ENCODE measurements around the gene GVQW3. TPM values are rescaled to one million over a fixed set of nuclear protein-coding genes. Genes with fewer than 3 reads are reported as not detected.

Gene GVQW3
- total RNA-seq, 1 experiment from 2014 or later = 7.7 TPM

- no peak for DNase-seq (ENCODE audit: low spot score)
- Mint-ChIP-seq H3K4me1 (peaks cover 67% of the 10 kb centered on the region), H3K27ac (peak overlapping the region; percentile 78; the same call in 1 of the 2 replicates), H3K36me3 (peaks cover 27% of the 10 kb centered on the region), H3K27me3 (ENCODE audit: low read depth) (no peaks in the 10 kb centered on the region), H3K4me3 (peak overlapping the region; percentile 36; the same call in 1 of the 2 replicates), H3K9me3 (no peaks in the 10 kb centered on the region)
- no peak for TF ChIP-seq ZNF317 (CRISPR knock-in tag; IDR thresholded peaks at IDR 0.05; ENCODE audit: borderline replicate concordance, low read depth)
- no peak for TF ChIP-seq RELA (CRISPR knock-in tag; IDR thresholded peaks at IDR 0.05; ENCODE audit: borderline replicate concordance)
- no peak for TF ChIP-seq FOXP4 (CRISPR knock-in tag; IDR thresholded peaks at IDR 0.05)
- no peak for TF ChIP-seq GRHL2 (CRISPR knock-in tag; IDR thresholded peaks at IDR 0.05; ENCODE audit: insufficient replicate concordance, severe bottlenecking)
- TF ChIP-seq RORB (CRISPR knock-in tag; IDR thresholded peaks at IDR 0.05) = no peak
- no peak for TF ChIP-seq SOX15 (CRISPR knock-in tag; IDR thresholded peaks at IDR 0.05)
- no peak for TF ChIP-seq GTF2I (CRISPR knock-in tag; conservative IDR thresholded peaks at IDR 0.05)
- TF ChIP-seq ZNF425 (CRISPR knock-in tag; conservative IDR thresholded peaks at IDR 0.05) = no peak
- no peak for TF ChIP-seq ZNF423 (CRISPR knock-in tag; IDR thresholded peaks at IDR 0.05)
- no peak for TF ChIP-seq ZBTB43 (CRISPR knock-in tag; IDR thresholded peaks at IDR 0.05)
- no peak for TF ChIP-seq CTCF (IDR thresholded peaks at IDR 0.05)
- no peak for TF ChIP-seq ZNF671 (CRISPR knock-in tag; IDR thresholded peaks at IDR 0.05)
- no peak for TF ChIP-seq NFYB (CRISPR knock-in tag; conservative IDR thresholded peaks at IDR 0.05; ENCODE audit: low read depth)
- no peak for TF ChIP-seq SP1 (CRISPR knock-in tag; conservative IDR thresholded peaks at IDR 0.05)
- TF ChIP-seq SMAD4 (CRISPR knock-in tag; IDR thresholded peaks at IDR 0.05) = no peak
- TF ChIP-seq NR2C2 (CRISPR knock-in tag; IDR thresholded peaks at IDR 0.05) = no peak
- TF ChIP-seq PRRX2 (CRISPR knock-in tag; IDR thresholded peaks at IDR 0.05) = no peak
- no peak for TF ChIP-seq ATF3 (CRISPR knock-in tag; conservative IDR thresholded peaks at IDR 0.05)
- TF ChIP-seq ZNF121 (CRISPR knock-in tag; IDR thresholded peaks at IDR 0.05) = no peak
- ChIA-PET CTCF (interaction anchor here (0.9 to 1.5 kb wide), 7 partner anchors 10 to 241 kb away, joined by 3 to 5 read pairs (median 3); no protein-coding TSS in a partner anchor), POLR2A (interaction anchor here (0.7 kb wide), 1 partner anchor 65 kb away, joined by 4 read pairs; no protein-coding TSS in a partner anchor)
- no peak for ATAC-seq
These were observed 67.4 kb downstream of the GVQW3 start for GRCh38 chr11:76448506-76448905.

- TF ChIP-seq MLX (CRISPR knock-in tag; IDR thresholded peaks at IDR 0.05) = no peak
- no peak for TF ChIP-seq TCF7 (CRISPR knock-in tag; IDR thresholded peaks at IDR 0.05; ENCODE audit: low read depth)
- Mint-ChIP-seq H3K27me3 (ENCODE audit: low read depth) (no peaks in the 10 kb centered on the region), H3K9me3 (no peaks in the 10 kb centered on the region), H3K4me1 (peaks cover 86% of the 10 kb centered on the region), H3K27ac (peak overlapping the region; percentile 96), H3K36me3 (peaks cover 23% of the 10 kb centered on the region), H3K4me3 (no peak overlapping the region)
- ChIA-PET POLR2A (no interaction called here), CTCF (no interaction called here)
- ATAC-seq = no peak
- DNase-seq (ENCODE audit: low spot score) = no peak
These were observed 72.1 kb downstream of the GVQW3 start for GRCh38 chr11:76453248-76453647.

All from WTC11 (cell line).